GM21423 (cell line): ENCODE measurements around the gene QRICH1.
"Not testable (repeated sequence)": the region's sequence is repeated elsewhere in the genome, so short reads cannot be mapped to it uniquely, and the experiment has no call there.

Source experiments
- ATAC-seq: cut with Tn5 transposase; IDR thresholded peaks from one replicate; pipeline ENCODE4 v1.9.1; 2021; ENCODE audit warnings: mild to moderate bottlenecking, moderate library complexity; ENCODE audit not compliant: unreplicated experiment

The QRICH1 gene

GRCh38 chr3:49017971-49018706 lies 75.7 kb downstream of the QRICH1 start, which contains the start of gene DALRD3:
DALRD3 (minus strand) TSS chr3:49018580; CDS start chr3:49018564, 16 bp downstream.
- no peak for ATAC-seq

- no peak for ATAC-seq
Observed at GRCh38 chr3:49017229-49017970, 76.5 kb downstream of the QRICH1 start.

- ATAC-seq, result no peak
Observed at GRCh38 chr3:49016414-49017228, 77.2 kb downstream of the QRICH1 start.

DNA sequence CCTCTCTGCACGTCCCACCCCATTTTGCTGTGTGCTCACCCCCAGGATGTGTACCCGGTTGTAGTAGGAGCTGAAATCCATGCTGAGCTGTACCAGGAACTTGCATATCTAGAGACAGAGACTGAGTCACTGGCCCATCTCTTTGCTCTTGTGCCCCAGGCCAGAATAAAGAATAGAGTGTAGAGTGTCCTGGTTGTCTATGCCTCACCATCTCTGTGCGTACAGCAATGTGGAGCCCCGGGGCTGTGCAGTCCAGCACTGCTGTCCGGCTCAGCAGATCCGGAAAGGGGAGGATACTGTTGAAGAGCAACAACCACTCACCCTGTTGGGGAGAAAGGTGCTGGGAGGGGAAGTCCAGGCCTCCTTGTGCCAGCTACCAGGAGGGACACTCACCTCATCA lies 78.1 kb downstream of the QRICH1 start:
- ATAC-seq, result no peak

DNA sequence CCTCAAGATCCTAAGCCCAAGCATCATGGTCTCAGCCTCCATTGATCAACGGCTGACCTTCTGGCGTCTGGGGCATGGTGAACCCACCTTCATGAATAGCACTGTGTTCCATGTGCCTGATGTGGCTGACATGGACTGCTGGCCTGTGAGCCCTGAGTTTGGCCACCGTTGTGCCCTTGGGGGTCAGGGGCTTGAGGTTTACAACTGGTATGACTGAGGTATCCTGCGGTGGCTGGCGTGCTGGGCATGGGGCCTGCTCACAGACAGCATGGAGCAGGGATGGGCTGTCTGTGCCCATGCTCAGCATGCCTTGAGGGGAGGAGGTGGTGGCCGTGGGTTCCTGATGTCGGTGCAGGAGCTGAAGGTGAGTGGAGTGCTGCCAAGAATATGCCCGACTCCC lies 78.8 kb downstream of the QRICH1 start:
- no peak for ATAC-seq

DNA sequence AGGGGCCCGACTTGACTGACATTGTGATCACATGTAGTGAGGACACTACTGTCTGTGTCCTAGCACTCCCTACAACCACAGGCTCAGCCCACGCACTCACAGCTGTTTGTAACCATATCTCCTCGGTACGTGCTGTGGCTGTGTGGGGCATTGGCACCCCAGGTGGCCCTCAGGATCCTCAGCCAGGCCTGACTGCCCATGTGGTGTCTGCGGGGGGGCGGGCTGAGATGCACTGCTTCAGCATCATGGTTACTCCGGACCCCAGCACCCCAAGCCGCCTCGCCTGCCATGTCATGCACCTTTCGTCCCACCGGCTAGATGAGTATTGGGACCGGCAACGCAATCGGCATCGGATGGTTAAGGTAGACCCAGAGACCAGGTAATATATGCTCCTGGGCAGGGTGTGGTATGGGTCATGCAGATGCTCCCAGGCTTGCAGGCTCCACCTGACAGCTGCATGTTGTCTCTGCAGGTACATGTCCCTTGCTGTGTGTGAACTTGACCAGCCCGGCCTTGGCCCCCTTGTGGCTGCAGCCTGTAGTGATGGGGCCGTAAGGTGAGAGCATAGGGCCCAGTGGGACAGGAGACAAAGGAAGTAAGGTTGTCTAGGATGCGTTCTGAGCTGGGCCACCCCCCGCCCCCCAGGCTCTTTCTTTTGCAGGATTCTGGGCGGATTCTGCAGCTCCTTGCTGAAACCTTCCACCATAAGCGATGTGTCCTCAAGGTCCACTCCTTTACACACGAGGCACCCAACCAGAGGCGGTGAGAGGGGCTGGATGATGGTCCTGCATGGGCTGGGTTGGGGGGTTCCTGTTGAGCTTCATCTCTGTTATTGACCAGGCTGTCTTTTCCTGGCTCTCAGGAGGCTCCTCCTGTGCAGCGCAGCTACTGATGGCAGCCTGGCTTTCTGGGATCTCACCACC lies 79.9 kb downstream of the QRICH1 start:
- no peak for ATAC-seq

DNA sequence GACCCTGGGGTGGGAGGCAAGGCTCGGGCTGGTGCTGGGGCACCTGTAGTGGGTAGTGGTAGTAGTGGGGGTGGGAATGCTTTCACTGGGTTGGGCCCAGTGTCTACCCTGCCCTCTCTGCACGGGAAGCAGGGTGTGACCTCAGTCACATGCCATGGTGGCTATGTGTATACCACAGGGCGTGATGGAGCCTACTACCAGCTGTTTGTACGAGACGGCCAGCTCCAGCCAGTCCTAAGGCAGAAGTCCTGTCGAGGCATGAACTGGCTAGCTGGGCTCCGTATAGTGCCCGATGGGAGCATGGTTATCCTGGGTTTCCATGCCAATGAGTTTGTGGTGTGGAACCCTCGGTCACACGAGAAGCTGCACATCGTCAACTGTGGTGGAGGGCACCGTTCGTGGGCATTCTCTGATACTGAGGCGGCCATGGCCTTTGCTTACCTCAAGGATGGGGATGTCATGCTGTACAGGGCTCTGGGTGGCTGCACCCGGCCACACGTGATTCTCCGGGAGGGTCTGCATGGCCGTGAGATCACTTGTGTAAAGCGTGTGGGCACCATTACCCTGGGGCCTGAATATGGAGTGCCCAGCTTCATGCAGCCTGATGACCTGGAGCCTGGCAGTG lies 80.6 kb downstream of the QRICH1 start:
- no peak for ATAC-seq

GRCh38 chr3:49012441-49013017 lies 81.3 kb downstream of the QRICH1 start:
- ATAC-seq, result no peak

DNA sequence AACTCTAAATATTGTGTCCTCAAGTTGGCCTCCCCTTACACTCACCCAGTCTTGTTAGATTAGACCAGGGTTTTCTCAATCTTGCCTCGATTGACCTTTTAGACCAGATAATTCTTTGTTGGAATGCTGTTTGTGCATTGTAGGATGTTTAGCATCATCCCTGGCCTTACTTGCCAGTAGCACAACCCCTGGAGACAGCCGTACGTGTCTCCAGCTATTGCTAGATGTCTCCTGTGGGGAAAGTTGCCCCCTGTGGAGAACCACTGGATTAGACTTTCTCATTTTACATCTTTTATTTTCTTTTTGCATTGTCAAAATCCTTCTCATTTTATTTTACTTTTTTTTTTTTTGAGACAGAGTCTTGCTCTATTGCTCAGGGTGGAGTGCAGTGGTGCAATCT lies 84.5 kb downstream of the QRICH1 start:
- no peak for ATAC-seq

GRCh38 chr3:49008627-49009026 lies 85.2 kb downstream of the QRICH1 start:
- ATAC-seq, result not testable (repeated sequence)

- peak; percentile 31 for ATAC-seq
Observed at GRCh38 chr3:49007771-49008528, 85.9 kb downstream of the QRICH1 start.

DNA sequence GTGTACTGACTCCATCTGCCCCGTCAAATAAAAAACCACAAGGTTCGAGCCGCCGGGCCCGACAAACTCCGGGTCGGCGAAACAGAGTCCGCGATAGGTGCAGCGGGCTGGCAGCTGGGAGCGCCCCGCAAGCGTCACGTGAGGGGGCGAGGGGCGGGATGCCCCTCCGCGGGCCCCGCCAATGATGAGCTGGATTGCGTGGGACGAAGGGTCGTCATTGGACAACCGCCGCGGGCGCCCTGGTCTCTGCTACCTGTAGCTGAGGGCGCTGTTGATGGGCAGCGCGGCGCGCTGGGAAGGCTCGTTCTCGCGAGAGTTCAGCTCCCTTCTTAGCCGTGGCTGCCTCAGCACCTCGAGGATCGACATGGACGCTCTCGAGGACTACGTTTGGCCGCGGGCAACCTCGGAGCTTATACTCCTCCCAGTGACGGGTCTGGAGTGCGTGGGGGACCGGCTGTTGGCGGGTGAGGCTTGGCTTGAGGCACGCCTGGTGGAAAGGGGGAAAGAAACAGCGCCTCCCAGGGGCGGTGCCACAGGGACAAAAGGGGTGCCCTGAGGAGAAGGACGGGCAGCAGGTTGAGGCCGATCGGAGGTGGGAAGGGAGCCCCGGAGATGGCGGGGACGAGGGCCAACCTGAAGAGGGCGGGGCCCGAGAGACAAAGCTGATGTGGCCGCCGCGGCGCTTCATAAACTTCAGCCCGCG lies 86.7 kb downstream of the QRICH1 start, which contains the start of gene WDR6:
Gene WDR6 (plus strand): TSS at position 324 of the 703 bp plus-strand sequence. CDS start 41 bp downstream, at position 365.
- peak; percentile 84 for ATAC-seq

- peak; percentile 1 for ATAC-seq
Observed at GRCh38 chr3:49006408-49007067, 87.3 kb downstream of the QRICH1 start.

GRCh38 chr3:49005998-49006397 lies 87.9 kb downstream of the QRICH1 start:
- ATAC-seq, result no peak

GRCh38 chr3:49005303-49005680 lies 88.6 kb downstream of the QRICH1 start:
- ATAC-seq, result no peak

GRCh38 chr3:49004352-49005302 lies 89.2 kb downstream of the QRICH1 start:
- no peak for ATAC-seq
